GM23338 (cell line): ENCODE measurements around the gene SNRNP27.

Source experiments
- EZH2 ChIP-seq: fragments of 200-600 bp; sonication (generic); IDR thresholded peaks from one replicate; pipeline ENCODE4 v1.8.0; 2017; ENCODE audit warnings: antibody characterized with exemption, mild to moderate bottlenecking, low read depth; ENCODE audit not compliant: unreplicated experiment
- JUNB ChIP-seq: IDR thresholded peaks from one replicate; pipeline ENCODE4 v1.6.1; 2016; ENCODE audit warnings: antibody characterized with exemption; ENCODE audit not compliant: unreplicated experiment
- POLR2AphosphoS5 ChIP-seq: IDR thresholded peaks from 2 replicates; pipeline ENCODE4 v1.6.1; 2016; ENCODE audit warnings: antibody characterized with exemption, low read depth
- TF ChIP-seq, protein P1 (sequence below), 2 experiments: fragments of 200-600 bp in 1 of 2; sonication (generic) in 1 of 2; conservative IDR thresholded peaks; 2 replicates each; pipeline versions ENCODE4 v1.5.1 to v1.6.1; 2016 to 2017; ENCODE audit warnings: antibody characterized with exemption in 2 of 2, low read depth in 2 of 2, mild to moderate bottlenecking in 2 of 2, moderate library complexity in 1 of 2
- TF ChIP-seq, protein P2 (sequence below): IDR thresholded peaks from 2 replicates; pipeline ENCODE4 v1.6.1; 2016; ENCODE audit warnings: antibody characterized with exemption
- TF ChIP-seq, protein P3 (sequence below): IDR thresholded peaks from one replicate; pipeline ENCODE4 v1.6.1; 2018; ENCODE audit warnings: antibody characterized with exemption; ENCODE audit not compliant: unreplicated experiment

DNA sequence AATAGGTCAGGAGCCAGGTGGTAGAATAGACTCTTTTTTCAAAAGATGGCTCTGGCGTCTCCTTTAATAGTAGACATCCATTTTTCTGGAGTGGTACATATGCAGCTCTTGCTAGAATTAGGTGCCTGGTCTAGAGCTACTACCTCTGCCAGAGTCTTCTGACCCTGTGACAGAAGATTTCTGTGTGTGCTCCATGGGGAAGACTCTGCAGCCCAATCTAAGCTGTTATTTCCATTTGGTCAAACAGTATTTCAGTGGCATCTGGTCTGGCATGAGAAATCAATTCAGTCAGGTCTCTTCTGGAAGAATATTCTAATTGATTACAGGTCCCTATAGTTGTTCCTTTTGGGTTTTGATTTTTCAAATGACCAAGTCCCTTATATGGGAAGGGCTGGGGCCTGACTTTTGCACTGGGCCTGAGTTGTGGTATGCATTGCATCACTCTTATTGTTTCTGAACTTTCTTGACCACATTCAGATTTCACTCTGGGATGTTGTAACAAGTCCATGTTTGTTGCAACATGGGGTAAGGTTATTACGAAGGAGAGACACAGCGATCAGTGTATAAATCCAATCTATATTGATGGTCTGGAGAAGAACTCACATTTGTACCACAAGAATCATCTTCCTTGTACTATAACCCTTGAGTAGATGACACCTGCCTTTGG, 33.2 kb downstream of the SNRNP27 start:
- TF ChIP-seq POLR2AphosphoS5 (no peak), JUNB (no peak), EZH2 (no peak)
- TF ChIP-seq, protein P1, sequence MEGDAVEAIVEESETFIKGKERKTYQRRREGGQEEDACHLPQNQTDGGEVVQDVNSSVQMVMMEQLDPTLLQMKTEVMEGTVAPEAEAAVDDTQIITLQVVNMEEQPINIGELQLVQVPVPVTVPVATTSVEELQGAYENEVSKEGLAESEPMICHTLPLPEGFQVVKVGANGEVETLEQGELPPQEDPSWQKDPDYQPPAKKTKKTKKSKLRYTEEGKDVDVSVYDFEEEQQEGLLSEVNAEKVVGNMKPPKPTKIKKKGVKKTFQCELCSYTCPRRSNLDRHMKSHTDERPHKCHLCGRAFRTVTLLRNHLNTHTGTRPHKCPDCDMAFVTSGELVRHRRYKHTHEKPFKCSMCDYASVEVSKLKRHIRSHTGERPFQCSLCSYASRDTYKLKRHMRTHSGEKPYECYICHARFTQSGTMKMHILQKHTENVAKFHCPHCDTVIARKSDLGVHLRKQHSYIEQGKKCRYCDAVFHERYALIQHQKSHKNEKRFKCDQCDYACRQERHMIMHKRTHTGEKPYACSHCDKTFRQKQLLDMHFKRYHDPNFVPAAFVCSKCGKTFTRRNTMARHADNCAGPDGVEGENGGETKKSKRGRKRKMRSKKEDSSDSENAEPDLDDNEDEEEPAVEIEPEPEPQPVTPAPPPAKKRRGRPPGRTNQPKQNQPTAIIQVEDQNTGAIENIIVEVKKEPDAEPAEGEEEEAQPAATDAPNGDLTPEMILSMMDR (conservative IDR thresholded peaks at IDR 0.05; ENCODE audit: low read depth in 2 of 2) = no peak
- TF ChIP-seq, protein P2, sequence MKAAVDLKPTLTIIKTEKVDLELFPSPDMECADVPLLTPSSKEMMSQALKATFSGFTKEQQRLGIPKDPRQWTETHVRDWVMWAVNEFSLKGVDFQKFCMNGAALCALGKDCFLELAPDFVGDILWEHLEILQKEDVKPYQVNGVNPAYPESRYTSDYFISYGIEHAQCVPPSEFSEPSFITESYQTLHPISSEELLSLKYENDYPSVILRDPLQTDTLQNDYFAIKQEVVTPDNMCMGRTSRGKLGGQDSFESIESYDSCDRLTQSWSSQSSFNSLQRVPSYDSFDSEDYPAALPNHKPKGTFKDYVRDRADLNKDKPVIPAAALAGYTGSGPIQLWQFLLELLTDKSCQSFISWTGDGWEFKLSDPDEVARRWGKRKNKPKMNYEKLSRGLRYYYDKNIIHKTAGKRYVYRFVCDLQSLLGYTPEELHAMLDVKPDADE = no peak
- TF ChIP-seq, protein P3, sequence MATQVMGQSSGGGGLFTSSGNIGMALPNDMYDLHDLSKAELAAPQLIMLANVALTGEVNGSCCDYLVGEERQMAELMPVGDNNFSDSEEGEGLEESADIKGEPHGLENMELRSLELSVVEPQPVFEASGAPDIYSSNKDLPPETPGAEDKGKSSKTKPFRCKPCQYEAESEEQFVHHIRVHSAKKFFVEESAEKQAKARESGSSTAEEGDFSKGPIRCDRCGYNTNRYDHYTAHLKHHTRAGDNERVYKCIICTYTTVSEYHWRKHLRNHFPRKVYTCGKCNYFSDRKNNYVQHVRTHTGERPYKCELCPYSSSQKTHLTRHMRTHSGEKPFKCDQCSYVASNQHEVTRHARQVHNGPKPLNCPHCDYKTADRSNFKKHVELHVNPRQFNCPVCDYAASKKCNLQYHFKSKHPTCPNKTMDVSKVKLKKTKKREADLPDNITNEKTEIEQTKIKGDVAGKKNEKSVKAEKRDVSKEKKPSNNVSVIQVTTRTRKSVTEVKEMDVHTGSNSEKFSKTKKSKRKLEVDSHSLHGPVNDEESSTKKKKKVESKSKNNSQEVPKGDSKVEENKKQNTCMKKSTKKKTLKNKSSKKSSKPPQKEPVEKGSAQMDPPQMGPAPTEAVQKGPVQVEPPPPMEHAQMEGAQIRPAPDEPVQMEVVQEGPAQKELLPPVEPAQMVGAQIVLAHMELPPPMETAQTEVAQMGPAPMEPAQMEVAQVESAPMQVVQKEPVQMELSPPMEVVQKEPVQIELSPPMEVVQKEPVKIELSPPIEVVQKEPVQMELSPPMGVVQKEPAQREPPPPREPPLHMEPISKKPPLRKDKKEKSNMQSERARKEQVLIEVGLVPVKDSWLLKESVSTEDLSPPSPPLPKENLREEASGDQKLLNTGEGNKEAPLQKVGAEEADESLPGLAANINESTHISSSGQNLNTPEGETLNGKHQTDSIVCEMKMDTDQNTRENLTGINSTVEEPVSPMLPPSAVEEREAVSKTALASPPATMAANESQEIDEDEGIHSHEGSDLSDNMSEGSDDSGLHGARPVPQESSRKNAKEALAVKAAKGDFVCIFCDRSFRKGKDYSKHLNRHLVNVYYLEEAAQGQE = no peak
